ENCODE results near the gene SLC23A2. TPM values are rescaled to one million over a fixed set of nuclear protein-coding genes. Genes with fewer than 3 reads are reported as not detected.
"Not testable (repeated sequence)": the region's sequence is repeated elsewhere in the genome, so short reads cannot be mapped to it uniquely, and the experiment has no call there.

Gene SLC23A2
- total and polyA plus RNA-seq, 4 donors = 3.5 to 38.2 (median 17.9) TPM

GRCh38 chr20:4979841-4980410 lies 21.4 kb downstream of the SLC23A2 start:
- no peaks in the 10 kb centered on the region for H3K27me3 ChIP-seq (ENCODE audit: control insufficient read depth in 1 of 2, insufficient read depth in 2 of 2, low read length in 1 of 2)
- no peak overlapping the region for H3K27ac ChIP-seq (ENCODE audit: low read depth in 1 of 2, low read length in 2 of 2)
- intact Hi-C loops (cut with DNase I) = no loop called here
- ATAC-seq (ENCODE audit: low FRiP score) (no peak), DNase-seq (no peak)
- H3K36me3 ChIP-seq (ENCODE audit: control insufficient read depth in 1 of 2, insufficient read depth in 2 of 2, low read length in 1 of 2) = no peaks in the 10 kb centered on the region
- H3K4me3 ChIP-seq (ENCODE audit: low read length in 2 of 2) = no peak overlapping the region
- 6 to 8% methylated on average over 1 of the region's 1 CpG for WGBS, 2 donors
- H3K4me1 ChIP-seq (ENCODE audit: control insufficient read depth in 1 of 2, insufficient read depth in 2 of 2, low read length in 2 of 2) = peaks cover 2 to 5% of the 10 kb centered on the region in 2 donors
- H3K9me3 ChIP-seq (ENCODE audit: control insufficient read depth, low read length) = no peaks in the 10 kb centered on the region

- Histone ChIP-seq H3K36me3 (ENCODE audit: control insufficient read depth in 1 of 2, insufficient read depth in 2 of 2, low read length in 1 of 2) (no peaks in the 10 kb centered on the region), H3K4me1 (ENCODE audit: control insufficient read depth in 1 of 2, insufficient read depth in 2 of 2, low read length in 2 of 2) (peaks cover 5 to 6% of the 10 kb centered on the region in 2 donors), H3K27me3 (ENCODE audit: control insufficient read depth in 1 of 2, insufficient read depth in 2 of 2, low read length in 1 of 2) (no peaks in the 10 kb centered on the region), H3K4me3 (ENCODE audit: low read length in 2 of 2) (no peak overlapping the region), H3K27ac (ENCODE audit: low read depth in 1 of 2, low read length in 2 of 2) (no peak overlapping the region), H3K9me3 (ENCODE audit: control insufficient read depth, low read length) (no peaks in the 10 kb centered on the region)
- DNase-seq (no peak), ATAC-seq (ENCODE audit: low FRiP score) (no peak)
- intact Hi-C loops (cut with DNase I) = no loop called here
- 34 to 37% methylated on average over 10 of the region's 10 CpGs for WGBS, 2 donors
Measured at GRCh38 chr20:4978050-4978918, 23.0 kb downstream of the SLC23A2 start.

- not testable (repeated sequence) for ATAC-seq (ENCODE audit: low FRiP score)
Measured at GRCh38 chr20:4976014-4976413, 25.3 kb downstream of the SLC23A2 start.

GRCh38 chr20:4973330-4974097 lies 27.8 kb downstream of the SLC23A2 start:
- peak; percentile 81 for ATAC-seq (ENCODE audit: low FRiP score)
- Histone ChIP-seq H3K4me3 (ENCODE audit: low read length in 2 of 2) (peak overlapping the region in 1 of 2 donors; percentile 15), H3K27ac (ENCODE audit: low read depth in 1 of 2, low read length in 2 of 2) (peak overlapping the region in 1 of 2 donors; percentile 1), H3K4me1 (ENCODE audit: control insufficient read depth in 1 of 2, insufficient read depth in 2 of 2, low read length in 2 of 2) (peaks cover 4% of the 10 kb centered on the region in 2 donors), H3K27me3 (ENCODE audit: control insufficient read depth in 1 of 2, insufficient read depth in 2 of 2, low read length in 1 of 2) (no peaks in the 10 kb centered on the region), H3K36me3 (ENCODE audit: control insufficient read depth in 1 of 2, insufficient read depth in 2 of 2, low read length in 1 of 2) (no peaks in the 10 kb centered on the region), H3K9me3 (ENCODE audit: control insufficient read depth, low read length) (no peaks in the 10 kb centered on the region)
- peak in 1 of 2 donors; percentile 71 for DNase-seq
- intact Hi-C loops (cut with DNase I) = no loop called here
- 43 to 47% methylated on average over 11 of the region's 11 CpGs for WGBS, 2 donors

More at GRCh38 chr20:4976014-4976413, 25.3 kb downstream of the SLC23A2 start:
- H3K4me3 ChIP-seq (ENCODE audit: low read length in 2 of 2); DNase-seq; H3K27me3 ChIP-seq (ENCODE audit: control insufficient read depth in 1 of 2, insufficient read depth in 2 of 2, low read length in 1 of 2); H3K36me3 ChIP-seq (ENCODE audit: control insufficient read depth in 1 of 2, insufficient read depth in 2 of 2, low read length in 1 of 2); intact Hi-C loops (cut with DNase I); H3K9me3 ChIP-seq (ENCODE audit: control insufficient read depth, low read length); H3K27ac ChIP-seq (ENCODE audit: low read depth in 1 of 2, low read length in 2 of 2); H3K4me1 ChIP-seq (ENCODE audit: control insufficient read depth in 1 of 2, insufficient read depth in 2 of 2, low read length in 2 of 2): not testable (repeated sequence)
- WGBS, 2 donors = 91 to 95% methylated on average over 9 of the region's 9 CpGs

GRCh38 chr20:4972506-4973251 lies 28.6 kb downstream of the SLC23A2 start:
- peaks cover 0 to 4% of the 10 kb centered on the region in 2 donors for H3K4me1 ChIP-seq (ENCODE audit: control insufficient read depth in 1 of 2, insufficient read depth in 2 of 2, low read length in 2 of 2)
- H3K4me3 ChIP-seq (ENCODE audit: low read length in 2 of 2) = no peak overlapping the region
- DNase-seq (no peak), ATAC-seq (ENCODE audit: low FRiP score) (no peak)
- intact Hi-C loops (cut with DNase I) = no loop called here
- H3K27me3 ChIP-seq (ENCODE audit: control insufficient read depth in 1 of 2, insufficient read depth in 2 of 2, low read length in 1 of 2) = no peaks in the 10 kb centered on the region
- H3K9me3 ChIP-seq (ENCODE audit: control insufficient read depth, low read length) = no peaks in the 10 kb centered on the region
- H3K36me3 ChIP-seq (ENCODE audit: control insufficient read depth in 1 of 2, insufficient read depth in 2 of 2, low read length in 1 of 2) = peaks cover 0 to 7% of the 10 kb centered on the region in 2 donors
- WGBS, 2 donors = 75 to 80% methylated on average over 12 of the region's 12 CpGs
- H3K27ac ChIP-seq (ENCODE audit: low read depth in 1 of 2, low read length in 2 of 2) = no peak overlapping the region

GRCh38 chr20:4971064-4971463 lies 30.2 kb downstream of the SLC23A2 start:
- Histone ChIP-seq H3K4me1 (ENCODE audit: control insufficient read depth in 1 of 2, insufficient read depth in 2 of 2, low read length in 2 of 2) (peaks cover 0 to 4% of the 10 kb centered on the region in 2 donors), H3K36me3 (ENCODE audit: control insufficient read depth in 1 of 2, insufficient read depth in 2 of 2, low read length in 1 of 2) (peaks cover 0 to 9% of the 10 kb centered on the region in 2 donors), H3K27me3 (ENCODE audit: control insufficient read depth in 1 of 2, insufficient read depth in 2 of 2, low read length in 1 of 2) (no peaks in the 10 kb centered on the region), H3K9me3 (ENCODE audit: control insufficient read depth, low read length) (no peaks in the 10 kb centered on the region), H3K4me3 (ENCODE audit: low read length in 2 of 2) (no peak overlapping the region), H3K27ac (ENCODE audit: low read depth in 1 of 2, low read length in 2 of 2) (no peak overlapping the region)
- DNase-seq (no peak), ATAC-seq (ENCODE audit: low FRiP score) (no peak)
- intact Hi-C loops (cut with DNase I) = no loop called here
- WGBS, 2 donors = 98 to 100% methylated on average over 2 of the region's 2 CpGs

- peaks cover 0 to 3% of the 10 kb centered on the region in 2 donors for H3K4me1 ChIP-seq (ENCODE audit: control insufficient read depth in 1 of 2, insufficient read depth in 2 of 2, low read length in 2 of 2)
- H3K27me3 ChIP-seq (ENCODE audit: control insufficient read depth in 1 of 2, insufficient read depth in 2 of 2, low read length in 1 of 2) = no peaks in the 10 kb centered on the region
- no peak overlapping the region for H3K27ac ChIP-seq (ENCODE audit: low read depth in 1 of 2, low read length in 2 of 2)
- intact Hi-C loops (cut with DNase I) = no loop called here
- H3K36me3 ChIP-seq (ENCODE audit: control insufficient read depth in 1 of 2, insufficient read depth in 2 of 2, low read length in 1 of 2) = peaks cover 0 to 9% of the 10 kb centered on the region in 2 donors
- ATAC-seq (ENCODE audit: low FRiP score) (no peak), DNase-seq (no peak)
- no peak overlapping the region for H3K4me3 ChIP-seq (ENCODE audit: low read length in 2 of 2)
- 97% methylated on average over 12 of the region's 12 CpGs for WGBS, 2 donors
- H3K9me3 ChIP-seq (ENCODE audit: control insufficient read depth, low read length) = no peaks in the 10 kb centered on the region
Measured at GRCh38 chr20:4967752-4968477, 33.4 kb downstream of the SLC23A2 start.
